ENCODE measurements around the gene TDP1. TPM values are rescaled to one million over a fixed set of nuclear protein-coding genes. Genes with fewer than 3 reads are reported as not detected.

TDP1 gene
- total and polyA plus RNA-seq, 9 of the 15 experiments (the other 6 are each of a cell fraction or from before 2014, with no cell fraction given) = 21.4 to 41.6 (median 32.3) TPM

- Histone ChIP-seq H3K36me3 (ENCODE audit: control insufficient read depth, insufficient read depth, low read length) (peaks cover 22% of the 10 kb centered on the region), H4K20me1 (replicated peaks; ENCODE audit: control insufficient read depth, insufficient read depth, low read length) (no peaks in the 10 kb centered on the region), H3K4me1 (replicated peaks in 1 of 2; ENCODE audit: control insufficient read depth in 2 of 2, insufficient read depth in 2 of 2, low read length in 2 of 2) (no peaks in the 10 kb centered on the region), H3K79me2 (ENCODE audit: control insufficient read depth, insufficient read depth, low read length) (no peaks in the 10 kb centered on the region), H3K9me1 (ENCODE audit: control insufficient read depth, insufficient read depth, low read length) (no peaks in the 10 kb centered on the region), H3K4me2 (ENCODE audit: insufficient read depth, low read length) (no peak overlapping the region), H3K27me3 (ENCODE audit: control insufficient read depth in 2 of 2, insufficient read depth in 2 of 2, low read length in 2 of 2) (no peaks in the 10 kb centered on the region), H2AFZ (ENCODE audit: low read depth, low read length) (no peak overlapping the region), H3K9me3 (replicated peaks; ENCODE audit: control insufficient read depth, insufficient read depth, low read depth, low read length) (no peaks in the 10 kb centered on the region), H3K9ac (ENCODE audit: insufficient read depth in 1 of 2, low read depth in 2 of 2, low read length in 2 of 2) (no peak overlapping the region), H3K27ac (ENCODE audit: extremely low read depth, low read depth, low read length) (no peak overlapping the region), H3K4me3 (no peak overlapping the region)
- WGBS (ENCODE audit: insufficient coverage, low coverage, missing lambda C conversion rate) = 96% methylated on average over 11 of the region's 11 CpGs
- DNase-seq (ENCODE audit: extremely low read depth in 1 of 4, low spot score in 3 of 4) (no peak), ATAC-seq (no peak), FAIRE-seq (no peak)
- ChIA-PET POLR2A (no interaction called here), CTCF (ENCODE audit: low intra/inter-chr PET ratio) (no interaction called here)
- TF ChIP-seq FOXP1 (CRISPR knock-in tag; IDR thresholded peaks at IDR 0.05) (no peak), FOXA3 (CRISPR knock-in tag; conservative IDR thresholded peaks at IDR 0.05 in 1 of 2, IDR thresholded peaks at IDR 0.05 in 1 of 2) (no peak), SPI1 (IDR thresholded peaks at IDR 0.05; ENCODE audit: borderline replicate concordance, low read depth, low read length) (no peak), ZNF398 (CRISPR knock-in tag; IDR thresholded peaks at IDR 0.05) (no peak), MED1 (CRISPR knock-in tag; IDR thresholded peaks at IDR 0.05; ENCODE audit: borderline replicate concordance) (no peak), ZNF165 (CRISPR knock-in tag; IDR thresholded peaks at IDR 0.05; ENCODE audit: borderline replicate concordance) (no peak), ZNF280A (IDR thresholded peaks at IDR 0.05; ENCODE audit: low read depth, partially characterized antibody) (no peak), KAT2B (IDR thresholded peaks at IDR 0.05; ENCODE audit: low read depth, low read length) (no peak), HLTF (IDR thresholded peaks at IDR 0.05) (no peak), PHB (CRISPR knock-in tag; IDR thresholded peaks at IDR 0.05) (no peak), CBFA2T3 (IDR thresholded peaks at IDR 0.05) (no peak)
- intact Hi-C loops (cut with micrococcal nuclease) (no loop called here), in situ Hi-C loops (cut with MboI) (no loop called here)
- no TSS peak for BruUV-seq (replicated peaks)
These were observed 83.7 kb downstream of the TDP1 start for GRCh38 chr14:90039253-90040010.
